ENCODE data around the gene DPP10. TPM values are rescaled to one million over a fixed set of nuclear protein-coding genes. Genes with fewer than 3 reads are reported as not detected.

DPP10 gene
- total and polyA plus RNA-seq, 2 of the 13 experiments (the other 11 are each of a cell fraction or from before 2014, with no cell fraction given): 0.95 to 1.7 TPM

GRCh38 chr2:115880558-115880957 lies 1438.1 kb downstream of the DPP10 start:
- Histone ChIP-seq H3K4me3 (replicated peaks in 1 of 3; ENCODE audit: insufficient read depth in 1 of 3, low read depth in 2 of 3, low read length in 3 of 3) (no peak overlapping the region), H3K27me3 (ENCODE audit: control insufficient read depth in 1 of 2, insufficient read depth in 2 of 2, low read length in 2 of 2) (no peaks in the 10 kb centered on the region), H3K27ac (ENCODE audit: extremely low read length, insufficient read depth, low read length) (no peak overlapping the region), H3K79me2 (ENCODE audit: insufficient read depth, low read length) (no peaks in the 10 kb centered on the region), H3K4me1 (ENCODE audit: insufficient read depth, low read length) (no peaks in the 10 kb centered on the region), H3K4me2 (ENCODE audit: low read depth, low read length) (no peak overlapping the region), H3K36me3 (replicated peaks in 1 of 2; ENCODE audit: control insufficient read depth in 1 of 2, insufficient read depth in 2 of 2, low read length in 2 of 2) (no peaks in the 10 kb centered on the region), H4K20me1 (ENCODE audit: insufficient read depth, low read length) (no peaks in the 10 kb centered on the region), H3K9ac (ENCODE audit: insufficient read depth, low read depth, low read length) (no peak overlapping the region), H2AFZ (ENCODE audit: low read length) (no peak overlapping the region), H3K9me3 (ENCODE audit: low read length) (peaks cover 95% of the 10 kb centered on the region)
- intact Hi-C loops (cut with micrococcal nuclease; ENCODE audit: unreplicated experiment) (no loop called here), in situ Hi-C loops (cut with HindIII; ENCODE audit: extremely low pct_ligation_motif_present, low pct_unique_long_range_greater_than_20kb) (no loop called here)
- TF ChIP-seq POLR2AphosphoS5 (IDR thresholded peaks at IDR 0.05; ENCODE audit: low read depth, low read length) (no peak), JDP2 (CRISPR knock-in tag; IDR thresholded peaks at IDR 0.05; ENCODE audit: borderline replicate concordance) (no peak), ZGPAT (CRISPR knock-in tag; IDR thresholded peaks at IDR 0.05) (no peak), HNRNPUL1 (IDR thresholded peaks at IDR 0.05; ENCODE audit: low read depth, low read length) (no peak), ZNF574 (CRISPR knock-in tag; IDR thresholded peaks at IDR 0.05) (no peak), FOXK1 (CRISPR knock-in tag; IDR thresholded peaks at IDR 0.05; ENCODE audit: borderline replicate concordance, low read depth) (no peak), ZBTB44 (CRISPR knock-in tag; IDR thresholded peaks at IDR 0.05) (no peak), ATF5 (CRISPR knock-in tag; IDR thresholded peaks at IDR 0.05; ENCODE audit: low read depth) (no peak), SALL2 (CRISPR knock-in tag; IDR thresholded peaks at IDR 0.05) (no peak), NFYC (CRISPR knock-in tag; IDR thresholded peaks at IDR 0.05) (no peak), SP4 (CRISPR knock-in tag; IDR thresholded peaks at IDR 0.05) (no peak)
- POLR2A ChIA-PET: no interaction called here
- no peak for DNase-seq (ENCODE audit: low spot score)
- 33% methylated on average over 1 of the region's 1 CpG for WGBS (ENCODE audit: low lambda C conversion rate)
- no peak for ATAC-seq
- no peak for FAIRE-seq
- CTCF ChIA-PET (ENCODE audit: low intra/inter-chr PET ratio, low total read pairs): no interaction called here
- no TSS peak for BruUV-seq (replicated peaks)

Data from HepG2 (cell line).